Measurements from ENCODE around the gene STX5. TPM values are rescaled to one million over a fixed set of nuclear protein-coding genes. Genes with fewer than 3 reads are reported as not detected.
A peak's percentile ranks its signal among the peaks of the same experiment; 100 is the strongest.

Gene STX5
- total and polyA plus RNA-seq, 9 of the 15 experiments (the other 6 are each of a cell fraction or from before 2014, with no cell fraction given): 2.8 to 28.6 (median 23.7) TPM

GRCh38 chr11:62786318-62787004, 45.4 kb downstream of the STX5 start (continued):
- TF ChIP-seq, protein P1, sequence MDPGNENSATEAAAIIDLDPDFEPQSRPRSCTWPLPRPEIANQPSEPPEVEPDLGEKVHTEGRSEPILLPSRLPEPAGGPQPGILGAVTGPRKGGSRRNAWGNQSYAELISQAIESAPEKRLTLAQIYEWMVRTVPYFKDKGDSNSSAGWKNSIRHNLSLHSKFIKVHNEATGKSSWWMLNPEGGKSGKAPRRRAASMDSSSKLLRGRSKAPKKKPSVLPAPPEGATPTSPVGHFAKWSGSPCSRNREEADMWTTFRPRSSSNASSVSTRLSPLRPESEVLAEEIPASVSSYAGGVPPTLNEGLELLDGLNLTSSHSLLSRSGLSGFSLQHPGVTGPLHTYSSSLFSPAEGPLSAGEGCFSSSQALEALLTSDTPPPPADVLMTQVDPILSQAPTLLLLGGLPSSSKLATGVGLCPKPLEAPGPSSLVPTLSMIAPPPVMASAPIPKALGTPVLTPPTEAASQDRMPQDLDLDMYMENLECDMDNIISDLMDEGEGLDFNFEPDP (CRISPR knock-in tag; IDR thresholded peaks at IDR 0.05): no peak
- no peak for TF ChIP-seq ELK1 (CRISPR knock-in tag; IDR thresholded peaks at IDR 0.05)
- TF ChIP-seq SMC3 (conservative IDR thresholded peaks at IDR 0.05; ENCODE audit: insufficient read depth, low read depth, low read length): peak; percentile 91
- 0 out of 2 replicates have a peak, but pooled peaks have one; percentile 33 for TF ChIP-seq SIN3B (IDR thresholded peaks at IDR 0.05; ENCODE audit: low read depth)
- no peak for TF ChIP-seq BACH1 (tag; IDR thresholded peaks at IDR 0.05)
- peak; percentile 82 for TF ChIP-seq ZNF395 (CRISPR knock-in tag; IDR thresholded peaks at IDR 0.05)
- no peak for TF ChIP-seq TAL1 (IDR thresholded peaks at IDR 0.05)
- peak; percentile 70; the same call in 1 of the 2 replicates for TF ChIP-seq ZC3H4 (CRISPR knock-in tag; IDR thresholded peaks at IDR 0.05; ENCODE audit: borderline replicate concordance)
- TF ChIP-seq ZNF740 (CRISPR knock-in tag; IDR thresholded peaks at IDR 0.05): peak; percentile 59; the same call in 1 of the 2 replicates
- no peak for TF ChIP-seq ZNF740 (tag; IDR thresholded peaks at IDR 0.05)
- TF ChIP-seq MTF1 (CRISPR knock-in tag; IDR thresholded peaks at IDR 0.05; ENCODE audit: borderline replicate concordance): no peak
- peak; percentile 61 for TF ChIP-seq REST (IDR thresholded peaks at IDR 0.05; ENCODE audit: borderline replicate concordance)
- no peak for TF ChIP-seq REST (CRISPR knock-in tag; IDR thresholded peaks at IDR 0.05; ENCODE audit: low read depth)

Data from K562 (cell line).